CD14-positive monocyte (primary cell): ENCODE measurements around the gene TMEM171. TPM values are rescaled to one million over a fixed set of nuclear protein-coding genes. Genes with fewer than 3 reads are reported as not detected.

ENCODE experiments used
- DNase-seq, 3 donors: peaks; one replicate each; pipeline ENCODE4 v3.0.0-alpha.2; 2011 to 2022
- H2AFZ ChIP-seq: 2 replicates; pipeline ENCODE4 v1.6.0; 2012; ENCODE audit warnings: mild to moderate bottlenecking, low read depth, low read length, inconsistent platforms; ENCODE audit not compliant: insufficient read depth, poor library complexity, severe bottlenecking
- H3K27ac ChIP-seq, 2 donors: 1 replicate in 1 of 2; 2 replicates in 1 of 2; pipeline ENCODE4 v1.5.1; 2012 to 2013; ENCODE audit warnings: low read length in 2 of 2, control low read depth in 1 of 2, inconsistent platforms in 1 of 2, low read depth in 1 of 2, mild to moderate bottlenecking in 1 of 2
- H3K27me3 ChIP-seq, 2 donors: one replicate each; pipeline versions ENCODE4 v1.6.0 to v1.6.1; 2011 to 2013; ENCODE audit warnings: low read length in 2 of 2; ENCODE audit not compliant: control insufficient read depth in 2 of 2, insufficient read depth in 2 of 2
- H3K36me3 ChIP-seq, 2 donors: replicated peaks in 1 of 2; 1 replicate in 1 of 2; 2 replicates in 1 of 2; pipeline versions ENCODE4 v1.5.1 to v1.6.1; 2012 to 2013; ENCODE audit warnings: low read length in 2 of 2, control low read depth in 1 of 2, inconsistent platforms in 1 of 2, mild to moderate bottlenecking in 1 of 2; ENCODE audit not compliant: insufficient read depth in 2 of 2, control insufficient read depth in 1 of 2
- H3K4me1 ChIP-seq, 2 donors: 1 replicate in 1 of 2; 2 replicates in 1 of 2; pipeline versions ENCODE4 v1.5.1 to v1.6.1; 2012 to 2013; ENCODE audit warnings: low read length in 2 of 2, control low read depth in 1 of 2, inconsistent platforms in 1 of 2, mild to moderate bottlenecking in 1 of 2, moderate library complexity in 1 of 2; ENCODE audit not compliant: insufficient read depth in 2 of 2, control insufficient read depth in 1 of 2
- H3K4me2 ChIP-seq: replicated peaks from 2 replicates; pipeline ENCODE3; 2012; ENCODE audit warnings: low read length, moderate library complexity, mild to moderate bottlenecking; ENCODE audit not compliant: poor library complexity, severe bottlenecking; ENCODE audit errors: extremely low read depth
- H3K4me3 ChIP-seq, 3 experiments: fragments of 200-600 bp in 1 of 3; sonication (generic) in 1 of 3; replicated peaks in 1 of 3; 1 replicate in 2 of 3; 2 replicates in 1 of 3; pipeline ENCODE4 v1.5.1; 2011 to 2013; ENCODE audit warnings: low read length in 3 of 3, mild to moderate bottlenecking in 3 of 3, control low read depth in 2 of 3, low read depth in 2 of 3, inconsistent platforms in 1 of 3, moderate library complexity in 1 of 3
- H3K79me2 ChIP-seq: 2 replicates; pipeline ENCODE4 v1.6.0; 2012; ENCODE audit warnings: mild to moderate bottlenecking, control low read depth, inconsistent platforms, low read length, moderate library complexity; ENCODE audit not compliant: insufficient read depth
- H3K9ac ChIP-seq: 2 replicates; pipeline ENCODE4 v1.6.0; 2017; ENCODE audit warnings: low read length, mild to moderate bottlenecking; ENCODE audit not compliant: insufficient read depth, poor library complexity, severe bottlenecking
- H3K9me3 ChIP-seq, 2 donors: replicated peaks in 1 of 2; 1 replicate in 1 of 2; 2 replicates in 1 of 2; pipeline versions ENCODE4 v1.5.1 to v1.6.1; 2012 to 2013; ENCODE audit warnings: low read length in 2 of 2, control low read depth in 1 of 2; ENCODE audit not compliant: control insufficient read depth in 1 of 2, insufficient read depth in 1 of 2
- H4K20me1 ChIP-seq: 2 replicates; pipeline ENCODE4 v1.6.0; 2012; ENCODE audit warnings: mild to moderate bottlenecking, low read length, control low read depth, moderate library complexity; ENCODE audit not compliant: insufficient read depth
- H3K27ac Mint-ChIP-seq, 7 donors: one replicate each; pipeline ENCODE4 v1.8.0; 2020; ENCODE audit warnings: mild to moderate bottlenecking in 7 of 7, mixed read lengths in 7 of 7, moderate library complexity in 6 of 7, inconsistent platforms in 2 of 7
- H3K27me3 Mint-ChIP-seq, 3 donors: one replicate each; pipeline ENCODE4 v1.8.0; 2021 to 2022; ENCODE audit warnings: low read depth in 3 of 3, mild to moderate bottlenecking in 3 of 3, mixed read lengths in 3 of 3, moderate library complexity in 3 of 3, inconsistent platforms in 1 of 3
- H3K36me3 Mint-ChIP-seq, 2 donors: one replicate each; pipeline ENCODE4 v1.8.0; 2020; ENCODE audit warnings: mixed read lengths in 2 of 2, inconsistent platforms in 1 of 2, mild to moderate bottlenecking in 1 of 2
- H3K4me1 Mint-ChIP-seq: one replicate; pipeline ENCODE4 v1.8.0; 2020; ENCODE audit warnings: mild to moderate bottlenecking, mixed read lengths
- H3K4me3 Mint-ChIP-seq, 2 donors: one replicate each; pipeline ENCODE4 v1.8.0; 2020; ENCODE audit warnings: mild to moderate bottlenecking in 2 of 2, mixed read lengths in 2 of 2, moderate library complexity in 1 of 2
- H3K9me3 Mint-ChIP-seq, 7 donors: one replicate each; pipeline ENCODE4 v1.8.0; 2020 to 2022; ENCODE audit warnings: mixed read lengths in 7 of 7, mild to moderate bottlenecking in 6 of 7, moderate library complexity in 6 of 7, inconsistent platforms in 2 of 7
- WGBS: methylation state at CpG from one replicate; pipeline ENCODE4 v1.1.5; 2013; ENCODE audit warnings: missing lambda C conversion rate; ENCODE audit not compliant: insufficient coverage; 5-methylcytosine and 5-hydroxymethylcytosine counted together
- intact Hi-C, 2 donors: fragments of 100-400 bp; cut with micrococcal nuclease; formaldehyde crosslinking; loops; one replicate each; pipeline versions ENCODE4 v1.15.0 to v1.15.1; 2023
- polyA plus RNA-seq, 3 donors: library from polyadenylated mRNA; depleted of rRNA in 1 of 3; unstranded in 2 of 3; stranded (reverse) in 1 of 3; fragments of 300-500 nt in 2 of 3; fragments of >200 nt in 1 of 3; fragmentation: Illumina TruSeq in 2 of 3; gene quantifications; 1 replicate in 2 of 3; 2 replicates in 1 of 3; pipeline ENCODE4 v1.2.3, GENCODE V29; 2012 to 2021
- TF ChIP-seq, protein P1 (sequence below): fragments of 200-600 bp; IDR thresholded peaks from one replicate; pipeline ENCODE4 v1.8.0; 2022; ENCODE audit warnings: antibody characterized with exemption, mild to moderate bottlenecking

Gene TMEM171
- polyA plus RNA-seq, 3 donors = not detected

- H4K20me1 ChIP-seq = no peaks in the 10 kb centered on the region
- no peaks in the 10 kb centered on the region for H3K36me3 Mint-ChIP-seq
- whole genome bisulfite sequencing = 86% methylated on average over 14 of the region's 18 CpGs
- H3K4me2 ChIP-seq = no peak overlapping the region
- H3K4me3 Mint-ChIP-seq = peak overlapping the region in 1 of 2 donors; percentile 44
- no peak overlapping the region for H3K27ac Mint-ChIP-seq
- no peaks in the 10 kb centered on the region for H3K79me2 ChIP-seq
- H2AFZ ChIP-seq = no peak overlapping the region
- no peak overlapping the region for H3K4me3 ChIP-seq
- peaks cover 0 to 3% (median 0%) of the 10 kb centered on the region in 7 donors for H3K9me3 Mint-ChIP-seq
- peaks cover 80 to 93% (median 81%) of the 10 kb centered on the region in 3 donors for H3K27me3 Mint-ChIP-seq
- H3K4me1 ChIP-seq = no peaks in the 10 kb centered on the region
- no peaks in the 10 kb centered on the region for H3K9me3 ChIP-seq
- H3K9ac ChIP-seq = no peak overlapping the region
- peaks cover 60 to 92% of the 10 kb centered on the region in 2 donors for H3K27me3 ChIP-seq
- H3K4me1 Mint-ChIP-seq = peaks cover 10% of the 10 kb centered on the region
- intact Hi-C loops = no loop called here
- no peak for DNase-seq
- no peaks in the 10 kb centered on the region for H3K36me3 ChIP-seq
- TF ChIP-seq, protein P1, sequence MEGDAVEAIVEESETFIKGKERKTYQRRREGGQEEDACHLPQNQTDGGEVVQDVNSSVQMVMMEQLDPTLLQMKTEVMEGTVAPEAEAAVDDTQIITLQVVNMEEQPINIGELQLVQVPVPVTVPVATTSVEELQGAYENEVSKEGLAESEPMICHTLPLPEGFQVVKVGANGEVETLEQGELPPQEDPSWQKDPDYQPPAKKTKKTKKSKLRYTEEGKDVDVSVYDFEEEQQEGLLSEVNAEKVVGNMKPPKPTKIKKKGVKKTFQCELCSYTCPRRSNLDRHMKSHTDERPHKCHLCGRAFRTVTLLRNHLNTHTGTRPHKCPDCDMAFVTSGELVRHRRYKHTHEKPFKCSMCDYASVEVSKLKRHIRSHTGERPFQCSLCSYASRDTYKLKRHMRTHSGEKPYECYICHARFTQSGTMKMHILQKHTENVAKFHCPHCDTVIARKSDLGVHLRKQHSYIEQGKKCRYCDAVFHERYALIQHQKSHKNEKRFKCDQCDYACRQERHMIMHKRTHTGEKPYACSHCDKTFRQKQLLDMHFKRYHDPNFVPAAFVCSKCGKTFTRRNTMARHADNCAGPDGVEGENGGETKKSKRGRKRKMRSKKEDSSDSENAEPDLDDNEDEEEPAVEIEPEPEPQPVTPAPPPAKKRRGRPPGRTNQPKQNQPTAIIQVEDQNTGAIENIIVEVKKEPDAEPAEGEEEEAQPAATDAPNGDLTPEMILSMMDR = no peak
- H3K27ac ChIP-seq = no peak overlapping the region
These were observed 35.2 kb downstream of the TMEM171 start for GRCh38 chr5:73155271-73156222.

DNA sequence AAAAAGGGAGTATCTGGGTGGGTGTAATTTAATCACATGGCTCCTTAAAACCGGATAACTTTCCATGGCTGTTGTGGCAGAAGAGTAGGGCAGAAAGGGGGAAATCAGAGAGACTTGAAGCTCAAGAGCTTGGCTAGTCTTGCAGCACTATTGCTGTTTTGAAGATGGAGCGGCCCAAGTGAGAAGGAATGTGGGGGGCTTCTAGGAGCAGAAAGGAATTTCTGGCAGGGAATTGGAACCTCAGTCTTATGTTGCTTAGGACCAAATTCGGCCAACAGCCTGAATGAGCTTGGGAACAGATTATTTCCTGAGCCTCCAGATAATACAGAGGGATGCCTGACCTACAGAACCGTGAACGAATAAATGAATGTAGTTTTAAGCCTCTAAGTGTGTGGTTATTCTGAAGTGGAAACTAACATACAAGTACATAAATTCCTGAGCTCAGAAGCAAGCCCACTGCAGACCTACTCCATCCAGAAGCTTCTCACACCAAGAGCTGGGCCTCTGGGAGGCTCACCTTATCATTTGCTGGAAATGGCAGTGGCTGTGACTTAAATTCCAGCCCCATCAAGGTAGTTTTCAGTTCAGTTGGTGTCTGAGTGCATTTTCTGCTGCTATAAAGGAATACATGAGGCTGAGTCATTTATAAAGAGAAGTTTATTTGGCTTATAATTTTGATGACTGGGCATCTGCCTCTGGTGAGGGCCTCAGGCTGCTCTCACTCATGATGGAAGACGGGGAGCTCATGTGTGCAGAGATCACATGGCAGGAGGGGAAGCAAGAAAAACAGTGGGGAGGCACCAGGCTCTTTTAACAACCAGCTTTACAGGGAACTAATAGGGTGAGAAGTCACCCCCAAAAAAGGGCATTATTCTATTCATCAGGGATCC, 37.3 kb downstream of the TMEM171 start:
- no peak overlapping the region for H3K4me2 ChIP-seq
- intact Hi-C loops = no loop called here
- no peaks in the 10 kb centered on the region for H4K20me1 ChIP-seq
- Mint-ChIP-seq H3K9me3 (peaks cover 0 to 3% (median 0%) of the 10 kb centered on the region in 7 donors), H3K27ac (peak overlapping the region in 1 of 7 donors; percentile 16), H3K4me1 (peaks cover 13% of the 10 kb centered on the region), H3K36me3 (no peaks in the 10 kb centered on the region), H3K4me3 (peak overlapping the region in 1 of 2 donors; percentile 69), H3K27me3 (peaks cover 68 to 91% (median 79%) of the 10 kb centered on the region in 3 donors)
- WGBS = 100% methylated on average over 1 of the region's 6 CpGs
- peaks cover 66 to 94% of the 10 kb centered on the region in 2 donors for H3K27me3 ChIP-seq
- H3K9me3 ChIP-seq = no peaks in the 10 kb centered on the region
- no peaks in the 10 kb centered on the region for H3K79me2 ChIP-seq
- no peak overlapping the region for H2AFZ ChIP-seq
- H3K9ac ChIP-seq = no peak overlapping the region
- no peak overlapping the region for H3K4me3 ChIP-seq
- no peaks in the 10 kb centered on the region for H3K4me1 ChIP-seq
- TF ChIP-seq, protein P1 = no peak
- H3K36me3 ChIP-seq = no peaks in the 10 kb centered on the region
- H3K27ac ChIP-seq = no peak overlapping the region
- no peak for DNase-seq
